Hindlimb muscle (tissue), 1 donor: ENCODE results near the gene DRC1. TPM values are rescaled to one million over a fixed set of nuclear protein-coding genes. Genes with fewer than 3 reads are reported as not detected.
"Not testable (repeated sequence)": the region's sequence is repeated elsewhere in the genome, so short reads cannot be mapped to it uniquely, and the experiment has no call there.

Experiments used
- DNase-seq: peaks from one replicate; pipeline ENCODE4 v3.0.0-alpha.2; 2013
- polyA plus RNA-seq: library from polyadenylated mRNA; unstranded; fragments of 120-200 nt; gene quantifications from one replicate; pipeline ENCODE4 v1.2.1, GENCODE V29; 2013; ENCODE audit not compliant: insufficient read length

The DRC1 gene
- polyA plus RNA-seq = not detected

DNA sequence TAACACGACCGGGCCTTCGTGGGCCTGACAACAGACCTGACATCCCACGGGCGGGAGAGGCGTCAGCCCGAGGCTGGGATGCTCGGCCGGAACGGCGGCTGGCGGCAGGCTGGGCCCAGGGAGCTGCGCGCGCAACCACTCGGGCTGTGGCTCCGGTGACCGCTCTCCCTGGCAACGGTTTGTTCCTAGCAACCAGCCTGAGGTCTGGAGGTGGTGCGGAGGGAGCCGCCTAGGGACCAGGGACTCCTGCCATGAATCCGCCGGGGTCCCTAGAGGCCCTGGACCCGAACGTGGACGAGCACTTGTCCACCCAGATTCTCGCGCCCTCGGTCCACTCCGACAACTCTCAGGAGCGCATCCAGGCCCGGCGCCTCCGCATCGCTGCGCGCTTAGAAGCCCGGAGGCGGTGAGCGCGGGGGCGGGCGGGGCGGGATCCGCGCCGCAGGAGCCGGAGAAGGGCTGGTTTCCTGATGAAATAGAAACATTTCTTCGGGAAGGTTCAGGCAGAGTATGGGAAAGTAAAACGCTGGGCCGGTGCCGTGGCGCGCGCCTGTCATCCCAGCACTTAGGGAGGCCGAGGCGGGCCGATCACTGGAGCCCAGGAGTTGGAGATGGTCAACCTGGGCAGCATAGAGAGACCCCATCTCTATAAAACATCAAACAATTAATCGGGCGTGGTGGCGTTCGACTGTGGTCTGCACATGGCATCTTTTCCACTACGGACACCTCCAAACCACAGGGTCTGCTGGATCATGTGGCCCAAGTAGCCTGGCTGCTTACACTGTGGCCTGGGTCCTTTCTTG, at the start of gene DRC1:
DRC1 (plus strand) TSS at position 182 of the 803 bp plus-strand sequence; CDS start at position 252, 70 bp downstream.
- peak; percentile 55 for DNase-seq

DNA sequence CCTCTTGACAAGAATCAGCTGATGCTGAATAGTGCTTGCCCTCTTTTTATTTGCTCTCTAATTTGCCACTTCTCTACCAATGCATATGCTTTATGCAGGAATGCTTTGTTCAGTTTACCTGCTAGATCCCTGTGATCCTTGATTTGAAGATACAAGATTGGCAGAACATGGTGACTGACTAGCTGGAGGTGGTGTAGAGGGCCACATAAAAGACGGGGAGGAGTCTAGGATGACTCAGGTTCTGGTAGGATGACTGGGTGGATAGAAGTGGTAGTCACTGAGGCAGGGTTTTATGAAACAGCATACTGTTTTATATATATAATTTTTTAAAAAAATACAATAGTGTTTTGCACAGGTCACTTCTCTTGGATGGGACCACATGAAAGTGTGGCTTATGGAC, 48.8 kb upstream of the DRC1 start:
- DNase-seq = no peak

DNA sequence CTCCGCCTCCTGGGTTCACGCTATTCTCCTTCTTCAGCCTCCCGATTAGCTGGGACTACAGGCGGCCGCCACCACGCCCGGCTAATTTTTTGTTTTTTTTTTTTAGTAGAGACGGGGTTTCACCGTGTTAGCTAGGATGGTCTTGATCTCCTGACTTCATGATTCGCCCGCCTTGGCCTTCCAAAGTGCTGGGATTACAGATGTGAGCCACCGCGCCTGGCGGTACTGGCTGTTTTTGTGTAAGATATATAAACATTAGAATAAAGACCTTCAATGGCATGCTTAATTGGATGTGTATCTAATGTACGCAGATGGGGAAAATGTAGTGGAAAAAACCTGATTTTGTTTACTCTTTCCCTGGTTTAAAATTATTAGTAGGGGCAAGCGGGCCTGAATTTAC, 47.3 kb upstream of the DRC1 start:
- not testable (repeated sequence) for DNase-seq

DNA sequence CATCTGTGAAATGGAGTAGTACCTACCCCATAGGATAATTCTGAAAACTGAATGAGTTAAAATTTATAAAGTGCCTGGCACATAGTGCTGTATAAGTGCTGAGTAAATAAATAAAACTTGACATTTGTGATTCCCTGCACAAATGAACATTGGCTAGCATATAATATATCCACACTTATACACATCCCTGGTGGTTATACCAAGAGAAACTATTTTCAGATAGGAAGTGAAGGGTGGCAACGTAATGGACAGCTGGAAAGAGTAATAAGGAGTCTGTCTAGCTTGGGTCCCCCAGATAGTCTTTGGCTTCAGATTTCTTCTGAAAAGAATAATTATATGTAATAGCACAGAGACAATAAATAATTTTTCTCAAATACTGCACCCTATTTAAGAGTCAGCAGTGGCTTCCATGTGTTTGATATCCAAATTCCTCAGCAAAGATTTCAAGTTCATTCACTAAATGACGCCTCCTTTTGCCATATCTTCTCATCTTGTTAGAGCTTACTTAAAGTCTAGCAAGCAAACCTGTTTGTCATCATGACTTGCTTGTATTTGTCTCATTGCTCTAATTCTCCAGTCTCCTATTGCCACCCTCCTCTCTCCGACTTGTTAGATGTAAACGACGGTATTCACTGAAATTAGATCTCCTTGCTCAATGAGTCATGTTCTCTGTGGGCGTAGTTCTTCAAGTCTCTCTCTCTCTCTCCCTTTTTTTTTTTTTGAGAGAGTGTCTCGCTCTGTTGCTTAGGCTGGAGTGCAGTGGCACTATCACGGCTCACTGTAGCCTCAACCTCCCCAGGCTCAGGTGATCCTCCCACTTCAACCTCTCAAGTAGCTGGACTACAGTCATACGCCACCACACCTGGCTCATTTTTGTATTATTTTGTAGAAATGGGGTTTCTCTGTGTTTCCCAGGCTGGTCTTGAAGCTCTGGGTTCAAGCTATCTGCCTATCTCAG, 46.4 kb upstream of the DRC1 start:
- DNase-seq = no peak

DNA sequence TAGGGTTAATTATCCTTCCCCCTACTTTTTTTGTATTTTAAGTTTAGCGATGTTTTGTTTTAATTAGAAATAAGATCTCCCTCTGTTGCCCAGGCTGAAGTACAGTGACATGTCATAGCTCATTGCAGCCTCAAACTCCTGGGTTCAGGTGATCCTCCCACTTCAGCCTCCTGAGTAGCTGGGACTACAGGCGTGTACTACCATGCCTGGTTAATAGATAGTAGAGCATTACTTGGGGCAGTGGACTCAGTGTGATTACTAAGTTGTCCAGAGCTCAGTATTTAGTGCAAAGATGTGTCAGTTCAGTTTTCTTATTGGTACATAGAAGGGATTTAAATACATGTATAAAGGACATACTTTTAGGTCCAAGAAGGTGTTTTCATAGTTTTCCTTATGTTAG, 45.6 kb upstream of the DRC1 start:
- DNase-seq = no peak

DNA sequence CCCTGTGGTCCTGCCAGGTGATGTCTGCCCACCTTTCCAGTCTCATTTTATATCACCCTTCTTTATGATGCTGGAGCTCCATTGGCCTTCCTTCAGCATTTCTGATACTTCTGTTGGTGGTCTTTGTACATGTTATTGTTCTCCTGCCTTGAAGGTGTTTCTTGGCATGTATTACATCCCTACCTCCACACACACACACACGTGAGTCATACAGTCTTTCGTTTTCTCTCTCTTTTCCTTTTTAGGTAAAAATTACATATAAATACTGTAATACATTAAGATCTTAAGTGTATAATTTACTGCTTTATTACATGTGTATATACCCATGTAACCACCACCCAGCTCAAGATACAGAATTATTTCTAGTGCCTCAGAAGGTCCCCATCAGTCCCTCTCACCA, 44.9 kb upstream of the DRC1 start:
- no peak for DNase-seq

DNA sequence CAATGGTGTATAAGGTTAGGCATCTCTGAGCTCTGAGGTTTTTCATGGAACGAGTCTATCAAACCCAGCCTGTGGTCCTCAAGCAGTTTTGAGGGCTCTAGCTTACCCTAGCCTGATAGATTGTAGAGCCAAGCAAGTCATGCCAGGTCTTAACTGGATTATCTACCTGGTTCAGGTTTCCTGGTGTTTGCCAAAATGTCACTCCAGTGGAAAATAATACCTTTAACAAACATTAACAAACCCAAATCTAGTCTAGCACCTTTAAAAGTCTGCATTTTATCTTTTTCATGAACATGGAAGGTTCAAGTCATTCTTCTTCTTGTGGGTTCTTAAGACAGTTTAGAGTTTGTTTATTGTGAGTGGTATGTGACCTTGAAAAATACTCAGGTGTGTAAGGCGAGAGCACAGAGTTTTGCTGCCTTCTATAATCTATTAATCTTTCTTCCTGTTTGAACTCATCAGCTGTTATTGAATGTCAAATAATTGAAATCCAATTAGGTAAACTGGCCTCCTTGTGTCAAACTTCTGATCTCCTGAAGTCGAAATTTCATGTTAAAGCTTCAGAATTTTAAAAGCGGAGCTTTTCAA, 41.7 kb upstream of the DRC1 start:
- DNase-seq = no peak

DNA sequence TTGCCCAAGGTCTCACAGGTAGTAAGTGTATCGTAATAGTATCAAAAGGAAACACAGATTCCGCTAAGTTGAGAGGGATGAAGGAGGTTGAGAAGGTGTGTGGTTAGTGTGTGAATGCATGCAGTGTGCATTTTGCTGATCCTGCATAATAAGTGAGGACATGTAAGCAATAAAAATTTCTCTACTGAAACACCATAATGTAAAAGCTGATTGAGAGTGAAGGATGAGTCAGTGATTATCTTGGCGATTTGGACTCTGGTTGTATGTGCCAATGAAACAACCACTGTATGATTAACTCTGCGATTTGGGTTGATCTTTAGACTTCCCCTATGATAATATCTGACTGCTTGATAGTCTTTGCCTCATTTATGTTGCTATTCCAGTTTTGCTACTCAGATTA, 38.4 kb upstream of the DRC1 start:
- DNase-seq = no peak

DNA sequence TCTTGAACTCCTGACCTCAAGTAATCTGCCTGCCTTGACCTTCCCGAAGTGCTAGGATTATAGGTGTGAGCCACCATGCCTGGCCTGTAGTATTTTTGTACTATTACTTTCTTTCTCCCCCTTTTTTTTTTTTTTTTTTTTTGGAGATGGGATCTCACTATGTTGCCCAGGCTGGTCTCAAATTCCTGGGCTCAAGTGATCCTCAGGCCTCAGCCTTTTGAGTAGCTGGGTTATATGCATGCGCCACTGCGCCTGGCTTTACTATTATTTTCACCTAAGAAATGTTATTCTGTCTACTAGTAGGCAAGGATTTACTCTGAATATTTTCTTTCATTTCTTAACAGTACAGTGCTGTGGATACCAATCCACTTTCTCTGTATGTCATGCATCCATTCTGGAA, 37.8 kb upstream of the DRC1 start:
- DNase-seq = no peak

DNA sequence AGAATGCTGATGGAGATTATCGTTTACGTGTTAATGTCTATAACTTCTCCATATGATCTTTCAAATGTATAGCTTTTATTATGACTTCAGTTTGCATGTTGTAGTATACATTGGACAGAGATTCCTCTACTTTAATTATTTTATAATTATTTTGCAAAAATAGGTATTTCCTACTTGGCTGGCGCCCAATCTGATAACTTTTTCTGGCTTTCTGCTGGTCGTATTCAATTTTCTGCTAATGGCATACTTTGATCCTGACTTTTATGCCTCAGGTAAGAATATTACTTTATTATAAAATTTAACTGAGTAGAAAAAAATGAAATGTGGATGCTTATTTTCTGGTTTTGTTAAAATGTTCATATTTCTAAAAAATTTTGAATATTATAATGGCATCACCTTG, 37.1 kb upstream of the DRC1 start:
- no peak for DNase-seq

DNA sequence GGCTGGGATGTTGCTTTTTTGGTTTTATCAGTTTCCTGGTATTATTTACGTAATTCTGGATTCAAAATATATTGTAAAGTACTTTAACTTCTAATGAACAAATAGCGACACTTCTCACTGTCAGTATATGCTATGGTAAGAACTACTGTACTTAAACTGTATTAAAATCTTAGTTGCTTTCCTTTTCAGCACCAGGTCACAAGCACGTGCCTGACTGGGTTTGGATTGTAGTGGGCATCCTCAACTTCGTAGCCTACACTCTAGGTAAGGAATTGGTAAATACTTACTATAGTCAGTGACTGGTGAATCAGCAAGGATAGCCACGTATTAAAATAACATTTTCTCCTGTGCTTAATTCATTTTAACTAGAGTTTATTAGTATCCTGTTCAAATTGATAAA, 34.8 kb upstream of the DRC1 start:
- no peak for DNase-seq

DNA sequence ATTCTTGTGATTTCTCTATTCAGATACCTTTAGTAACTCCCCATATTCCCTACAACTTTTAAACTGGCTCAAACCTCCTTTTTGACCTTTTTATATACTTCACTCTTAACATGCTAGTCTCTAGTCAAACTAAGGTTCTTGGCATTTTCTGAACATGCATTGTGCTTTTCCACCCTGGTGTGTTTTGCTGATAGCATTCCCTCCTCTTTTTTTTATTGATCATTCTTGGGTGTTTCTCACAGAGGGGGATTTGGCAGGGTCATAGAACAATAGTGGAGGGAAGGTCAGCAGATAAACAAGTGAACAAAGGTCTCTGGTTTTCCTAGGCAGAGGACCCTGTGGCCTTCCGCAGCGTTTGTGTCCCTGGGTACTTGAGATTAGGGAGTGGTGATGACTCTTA, 32.1 kb upstream of the DRC1 start:
- DNase-seq = not testable (repeated sequence)

DNA sequence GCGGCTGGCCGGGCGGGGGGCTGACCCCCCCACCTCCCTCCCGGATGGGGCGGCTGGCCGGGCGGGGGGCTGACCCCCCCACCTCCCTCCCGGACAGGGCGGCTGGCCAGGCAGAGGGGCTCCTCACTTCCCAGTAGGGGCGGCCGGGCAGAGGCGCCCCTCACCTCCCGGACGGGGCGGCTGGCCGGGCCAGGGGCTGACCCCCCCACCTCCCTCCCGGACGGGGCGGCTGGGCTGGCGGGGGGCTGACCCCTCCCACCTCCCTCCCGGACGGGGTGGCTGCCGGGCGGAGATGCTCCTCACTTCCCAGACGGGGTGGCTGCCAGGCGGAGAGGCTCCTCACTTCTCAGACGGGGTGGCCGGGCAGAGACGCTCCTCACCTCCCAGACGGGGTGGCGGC, 30.8 kb upstream of the DRC1 start:
- DNase-seq = not testable (repeated sequence)

DNA sequence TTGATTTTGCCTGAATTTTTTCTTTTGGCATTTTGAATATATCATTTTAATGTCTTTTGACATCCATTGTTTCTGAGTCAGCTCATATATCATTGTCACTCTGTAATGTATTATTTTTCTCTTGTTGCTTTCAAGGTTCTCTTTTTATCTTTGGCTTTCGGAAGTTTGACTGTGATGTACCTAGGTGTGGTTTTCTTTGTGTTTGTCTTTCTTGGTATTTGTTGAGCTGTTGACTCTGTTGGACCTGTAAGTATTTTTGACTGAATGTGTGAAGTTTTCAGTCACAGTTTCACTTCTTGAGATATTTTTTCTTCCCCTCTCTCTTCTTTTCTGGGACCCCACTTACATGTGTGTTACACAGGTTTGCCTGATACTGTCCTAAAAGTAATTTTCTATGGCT, 24.9 kb upstream of the DRC1 start:
- DNase-seq = no peak

DNA sequence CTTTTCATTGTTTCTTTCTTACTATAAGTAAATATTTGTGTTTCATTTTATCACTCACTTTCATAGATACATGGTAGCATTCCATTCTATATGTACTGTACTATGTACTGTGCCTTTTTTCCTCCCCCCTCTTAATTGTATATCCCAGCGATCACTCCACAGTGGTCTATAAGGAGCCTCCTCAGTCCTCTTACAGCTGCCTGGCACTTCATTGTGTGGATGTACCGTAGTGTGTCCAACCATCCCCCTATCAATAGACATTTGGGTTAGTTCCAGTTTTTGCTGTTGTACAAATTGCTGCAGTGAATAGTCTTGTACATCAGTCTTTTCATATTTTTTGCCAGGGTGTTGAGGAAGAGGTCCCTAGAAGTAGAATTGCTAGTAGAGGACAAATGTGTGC, 21.4 kb upstream of the DRC1 start:
- DNase-seq = no peak

DNA sequence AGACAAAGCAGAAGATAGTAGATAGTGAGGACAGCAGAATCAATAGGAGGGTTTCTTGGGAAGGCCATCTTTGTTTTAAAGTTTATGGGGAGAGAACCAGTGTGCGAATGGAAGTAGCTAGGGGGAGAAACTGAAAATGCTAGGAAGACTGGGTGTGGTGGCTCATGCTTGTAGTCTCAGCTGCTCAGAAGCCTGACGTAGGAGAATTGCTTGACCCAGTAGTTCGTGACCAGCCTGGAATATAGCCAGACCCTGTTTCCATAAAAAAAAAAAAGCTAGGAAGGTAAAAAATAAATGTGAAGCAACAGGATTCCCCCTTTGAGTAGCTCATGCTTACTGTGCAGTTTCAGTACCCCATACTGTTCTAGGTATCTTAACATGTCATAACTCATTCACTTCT, 19.2 kb upstream of the DRC1 start:
- DNase-seq = no peak

DNA sequence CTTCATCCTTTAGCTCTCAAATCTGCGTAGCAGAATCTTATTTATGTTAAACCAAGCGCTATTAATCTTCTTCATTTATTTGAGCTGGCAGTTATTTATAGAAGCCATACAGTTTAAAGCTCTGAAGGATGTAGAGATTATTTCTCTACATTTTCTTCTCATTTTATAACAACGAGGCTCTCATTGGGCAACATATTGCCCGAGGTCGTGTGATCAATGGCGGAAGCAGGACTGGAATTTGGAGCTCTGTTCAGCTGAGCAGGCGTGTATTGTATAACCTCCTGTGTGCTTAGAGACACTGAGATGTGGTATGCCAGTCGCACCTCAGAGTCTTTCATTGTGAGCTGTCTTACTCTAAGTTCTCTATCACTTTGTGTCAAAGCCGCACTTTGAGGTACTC, 17.5 kb upstream of the DRC1 start:
- no peak for DNase-seq

DNA sequence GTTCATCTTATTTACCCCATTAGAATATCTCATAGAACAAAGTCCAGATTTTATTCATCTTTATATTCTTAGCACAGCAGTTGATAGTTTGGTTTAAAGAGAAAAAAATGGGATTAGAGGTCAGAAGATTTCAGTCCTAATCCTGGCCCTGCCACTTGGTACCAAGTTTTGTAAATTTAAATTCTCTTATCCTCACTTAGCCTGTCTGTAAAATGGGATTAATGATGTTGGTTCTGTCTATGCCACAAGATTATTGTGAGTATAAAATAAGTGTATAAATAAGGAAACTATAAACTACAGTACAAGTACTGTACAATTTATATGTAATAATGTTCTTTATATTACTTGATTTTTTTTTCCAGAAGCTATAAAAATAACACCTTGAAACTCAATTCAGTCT, 17.1 kb upstream of the DRC1 start:
- no peak for DNase-seq

DNA sequence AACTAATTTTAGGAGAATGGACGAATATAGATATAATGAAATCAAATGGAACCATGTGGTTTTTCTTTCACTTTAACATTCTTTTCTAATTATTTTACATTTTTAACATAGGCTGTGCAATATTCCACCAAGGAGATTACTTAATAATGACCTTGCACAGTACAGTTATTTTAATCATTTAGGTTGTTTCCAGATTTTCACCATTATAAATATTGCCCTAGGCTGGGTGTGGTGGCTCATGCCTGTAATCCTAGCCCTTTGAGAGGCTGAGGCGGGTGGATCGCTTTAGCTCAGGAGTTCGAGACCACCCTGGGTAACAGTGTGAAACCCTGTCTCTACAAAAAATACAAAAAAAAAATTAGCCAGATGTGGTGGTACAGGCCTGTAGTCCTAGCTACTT, 14.5 kb upstream of the DRC1 start:
- no peak for DNase-seq

DNA sequence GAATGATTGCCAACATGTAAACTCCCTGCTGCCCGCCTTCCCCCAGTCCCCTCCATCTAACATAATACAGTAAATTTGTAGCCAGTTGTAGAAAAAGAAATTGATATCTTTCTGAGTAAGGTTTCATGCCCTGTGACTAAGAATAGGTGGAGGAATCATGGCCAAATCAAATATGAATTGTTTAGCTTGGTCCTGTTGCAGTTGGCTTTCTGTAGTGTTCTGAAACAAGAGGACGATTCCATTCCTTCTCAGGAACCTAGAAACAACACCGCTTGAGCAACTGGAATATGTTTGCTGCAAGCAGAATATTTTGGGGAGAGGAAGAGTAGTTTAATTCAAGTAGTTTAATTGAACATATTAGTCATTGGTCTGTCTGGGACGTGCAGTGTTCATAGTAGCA, 7.0 kb upstream of the DRC1 start:
- no peak for DNase-seq

DNA sequence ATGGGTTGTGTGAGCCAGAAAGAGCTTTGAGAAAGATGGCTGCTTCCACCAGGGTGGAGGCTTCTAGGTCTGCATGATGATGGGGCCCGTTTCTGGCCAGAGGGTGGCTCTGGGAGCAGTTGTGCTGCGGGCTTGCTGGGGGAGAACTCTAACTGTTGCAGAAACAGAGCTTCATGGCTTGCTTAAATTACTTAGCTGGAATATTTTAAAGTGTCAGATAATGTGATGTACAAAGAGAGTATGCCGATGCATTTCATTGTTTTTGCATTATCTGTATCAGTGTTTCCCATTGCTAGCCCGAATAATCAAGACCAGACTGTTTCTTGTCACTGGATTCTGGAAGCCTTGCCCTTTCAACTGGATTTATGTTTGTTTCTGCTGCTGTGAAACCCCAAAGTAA, 6.3 kb upstream of the DRC1 start:
- DNase-seq = no peak

DNA sequence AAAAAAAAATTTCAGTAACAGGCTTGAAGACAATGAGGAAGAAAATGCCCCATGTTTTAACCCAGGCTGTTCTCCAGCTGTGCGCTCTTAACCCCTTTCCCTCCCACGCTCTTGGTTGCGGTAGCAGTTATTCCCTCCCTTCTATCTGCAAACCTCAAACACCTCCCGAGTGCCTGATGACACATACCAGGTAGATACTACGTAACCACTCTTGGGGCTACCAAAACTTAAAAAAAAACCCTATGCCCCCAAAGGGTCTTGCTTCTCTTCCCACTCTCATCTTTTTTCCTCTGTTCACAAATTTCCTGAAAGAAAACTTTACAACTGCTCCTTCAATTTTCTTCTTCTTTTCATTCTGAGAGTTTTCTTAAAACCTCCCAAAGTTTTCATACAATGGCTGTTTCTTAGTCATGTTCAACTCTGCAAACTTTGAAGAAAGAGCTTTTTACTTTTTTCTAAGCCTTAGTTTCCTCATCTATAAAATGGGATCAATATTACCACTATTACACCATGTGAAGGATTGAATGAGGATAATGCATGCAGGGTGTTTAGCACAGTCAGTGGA, 4.9 kb upstream of the DRC1 start:
- no peak for DNase-seq

DNA sequence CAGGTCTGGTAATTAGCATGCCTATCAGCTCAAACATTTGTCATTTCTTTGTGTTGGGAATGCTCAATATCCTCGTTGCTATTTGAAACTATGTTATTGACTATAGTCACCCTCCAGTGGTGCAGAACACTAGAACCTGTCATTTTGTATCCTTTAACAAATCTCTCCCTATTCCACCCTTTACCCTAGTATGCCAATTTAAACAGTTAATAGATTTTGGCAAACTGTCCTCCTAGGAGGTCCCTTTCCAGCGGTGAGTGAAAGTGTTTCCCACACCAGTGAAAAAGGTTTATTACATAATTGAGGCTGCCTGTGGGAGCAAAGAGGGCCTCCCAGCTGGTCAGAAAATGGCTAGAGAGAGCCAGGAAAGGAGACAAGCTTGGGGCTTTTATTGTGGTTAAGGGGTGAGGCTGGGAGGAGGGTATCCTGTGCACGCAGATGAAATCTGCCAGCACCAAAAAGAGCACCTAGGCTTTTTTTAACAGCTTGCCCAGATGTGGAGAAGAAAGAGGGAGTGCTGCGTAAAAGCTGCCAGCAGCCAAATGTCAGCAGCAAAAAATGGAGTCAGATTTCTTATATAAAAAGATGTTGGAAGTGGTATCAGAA, 1.8 kb upstream of the DRC1 start:
- no peak for DNase-seq
